GM23338 (cell line): Measurements from ENCODE around the gene KIF18B.

ENCODE experiments used
- CREB1 ChIP-seq: fragments of 250-450 bp; sonication (Bioruptor Pico); IDR thresholded peaks from 2 replicates; pipeline ENCODE4 v1.5.0; 2020; ENCODE audit warnings: low read depth, mild to moderate bottlenecking, moderate library complexity
- EZH2 ChIP-seq: fragments of 200-600 bp; sonication (generic); IDR thresholded peaks from one replicate; pipeline ENCODE4 v1.8.0; 2017; ENCODE audit warnings: antibody characterized with exemption, mild to moderate bottlenecking, low read depth; ENCODE audit not compliant: unreplicated experiment
- EZH2phosphoT487 ChIP-seq: fragments of 200-600 bp; sonication (generic); IDR thresholded peaks from one replicate; pipeline ENCODE4 v1.8.1; 2018; ENCODE audit warnings: antibody characterized with exemption; ENCODE audit not compliant: unreplicated experiment
- JUNB ChIP-seq: IDR thresholded peaks from one replicate; pipeline ENCODE4 v1.6.1; 2016; ENCODE audit warnings: antibody characterized with exemption; ENCODE audit not compliant: unreplicated experiment
- POLR2AphosphoS5 ChIP-seq: IDR thresholded peaks from 2 replicates; pipeline ENCODE4 v1.6.1; 2016; ENCODE audit warnings: antibody characterized with exemption, low read depth
- TF ChIP-seq, protein P1 (sequence below), 2 experiments: fragments of 200-600 bp in 1 of 2; sonication (generic) in 1 of 2; conservative IDR thresholded peaks; 2 replicates each; pipeline versions ENCODE4 v1.5.1 to v1.6.1; 2016 to 2017; ENCODE audit warnings: antibody characterized with exemption in 2 of 2, low read depth in 2 of 2, mild to moderate bottlenecking in 2 of 2, moderate library complexity in 1 of 2
- TF ChIP-seq, protein P2 (sequence below): fragments of 250-450 bp; sonication (Bioruptor Pico); IDR thresholded peaks from 2 replicates; pipeline ENCODE4 v1.5.0; 2020; ENCODE audit warnings: mild to moderate bottlenecking, moderate library complexity

DNA sequence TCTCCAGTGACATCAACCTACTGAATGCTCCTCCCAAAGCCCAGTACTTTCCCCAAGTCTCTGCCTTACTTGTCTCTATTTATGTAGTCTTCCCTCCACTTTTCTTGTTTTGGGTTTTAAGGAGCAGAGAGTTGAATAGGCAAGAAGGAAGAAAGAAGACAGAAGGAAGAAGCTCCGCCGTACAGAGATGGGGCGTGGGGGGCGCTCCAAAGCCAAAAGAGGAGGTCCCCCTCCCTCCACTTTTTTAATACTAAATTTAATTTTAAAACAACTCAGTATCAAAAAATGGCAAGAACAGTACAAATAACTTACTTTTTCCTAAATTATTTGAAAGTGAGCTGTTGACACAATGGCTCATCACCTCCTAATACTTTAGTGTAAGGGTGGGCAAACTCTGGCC is 52.9 kb downstream of the KIF18B start:
- TF ChIP-seq, protein P1, sequence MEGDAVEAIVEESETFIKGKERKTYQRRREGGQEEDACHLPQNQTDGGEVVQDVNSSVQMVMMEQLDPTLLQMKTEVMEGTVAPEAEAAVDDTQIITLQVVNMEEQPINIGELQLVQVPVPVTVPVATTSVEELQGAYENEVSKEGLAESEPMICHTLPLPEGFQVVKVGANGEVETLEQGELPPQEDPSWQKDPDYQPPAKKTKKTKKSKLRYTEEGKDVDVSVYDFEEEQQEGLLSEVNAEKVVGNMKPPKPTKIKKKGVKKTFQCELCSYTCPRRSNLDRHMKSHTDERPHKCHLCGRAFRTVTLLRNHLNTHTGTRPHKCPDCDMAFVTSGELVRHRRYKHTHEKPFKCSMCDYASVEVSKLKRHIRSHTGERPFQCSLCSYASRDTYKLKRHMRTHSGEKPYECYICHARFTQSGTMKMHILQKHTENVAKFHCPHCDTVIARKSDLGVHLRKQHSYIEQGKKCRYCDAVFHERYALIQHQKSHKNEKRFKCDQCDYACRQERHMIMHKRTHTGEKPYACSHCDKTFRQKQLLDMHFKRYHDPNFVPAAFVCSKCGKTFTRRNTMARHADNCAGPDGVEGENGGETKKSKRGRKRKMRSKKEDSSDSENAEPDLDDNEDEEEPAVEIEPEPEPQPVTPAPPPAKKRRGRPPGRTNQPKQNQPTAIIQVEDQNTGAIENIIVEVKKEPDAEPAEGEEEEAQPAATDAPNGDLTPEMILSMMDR (conservative IDR thresholded peaks at IDR 0.05; ENCODE audit: low read depth in 2 of 2), result no peak
- TF ChIP-seq JUNB (no peak), EZH2phosphoT487 (no peak), EZH2 (no peak), CREB1 (CRISPR knock-in tag) (no peak), POLR2AphosphoS5 (no peak)
- TF ChIP-seq, protein P2, sequence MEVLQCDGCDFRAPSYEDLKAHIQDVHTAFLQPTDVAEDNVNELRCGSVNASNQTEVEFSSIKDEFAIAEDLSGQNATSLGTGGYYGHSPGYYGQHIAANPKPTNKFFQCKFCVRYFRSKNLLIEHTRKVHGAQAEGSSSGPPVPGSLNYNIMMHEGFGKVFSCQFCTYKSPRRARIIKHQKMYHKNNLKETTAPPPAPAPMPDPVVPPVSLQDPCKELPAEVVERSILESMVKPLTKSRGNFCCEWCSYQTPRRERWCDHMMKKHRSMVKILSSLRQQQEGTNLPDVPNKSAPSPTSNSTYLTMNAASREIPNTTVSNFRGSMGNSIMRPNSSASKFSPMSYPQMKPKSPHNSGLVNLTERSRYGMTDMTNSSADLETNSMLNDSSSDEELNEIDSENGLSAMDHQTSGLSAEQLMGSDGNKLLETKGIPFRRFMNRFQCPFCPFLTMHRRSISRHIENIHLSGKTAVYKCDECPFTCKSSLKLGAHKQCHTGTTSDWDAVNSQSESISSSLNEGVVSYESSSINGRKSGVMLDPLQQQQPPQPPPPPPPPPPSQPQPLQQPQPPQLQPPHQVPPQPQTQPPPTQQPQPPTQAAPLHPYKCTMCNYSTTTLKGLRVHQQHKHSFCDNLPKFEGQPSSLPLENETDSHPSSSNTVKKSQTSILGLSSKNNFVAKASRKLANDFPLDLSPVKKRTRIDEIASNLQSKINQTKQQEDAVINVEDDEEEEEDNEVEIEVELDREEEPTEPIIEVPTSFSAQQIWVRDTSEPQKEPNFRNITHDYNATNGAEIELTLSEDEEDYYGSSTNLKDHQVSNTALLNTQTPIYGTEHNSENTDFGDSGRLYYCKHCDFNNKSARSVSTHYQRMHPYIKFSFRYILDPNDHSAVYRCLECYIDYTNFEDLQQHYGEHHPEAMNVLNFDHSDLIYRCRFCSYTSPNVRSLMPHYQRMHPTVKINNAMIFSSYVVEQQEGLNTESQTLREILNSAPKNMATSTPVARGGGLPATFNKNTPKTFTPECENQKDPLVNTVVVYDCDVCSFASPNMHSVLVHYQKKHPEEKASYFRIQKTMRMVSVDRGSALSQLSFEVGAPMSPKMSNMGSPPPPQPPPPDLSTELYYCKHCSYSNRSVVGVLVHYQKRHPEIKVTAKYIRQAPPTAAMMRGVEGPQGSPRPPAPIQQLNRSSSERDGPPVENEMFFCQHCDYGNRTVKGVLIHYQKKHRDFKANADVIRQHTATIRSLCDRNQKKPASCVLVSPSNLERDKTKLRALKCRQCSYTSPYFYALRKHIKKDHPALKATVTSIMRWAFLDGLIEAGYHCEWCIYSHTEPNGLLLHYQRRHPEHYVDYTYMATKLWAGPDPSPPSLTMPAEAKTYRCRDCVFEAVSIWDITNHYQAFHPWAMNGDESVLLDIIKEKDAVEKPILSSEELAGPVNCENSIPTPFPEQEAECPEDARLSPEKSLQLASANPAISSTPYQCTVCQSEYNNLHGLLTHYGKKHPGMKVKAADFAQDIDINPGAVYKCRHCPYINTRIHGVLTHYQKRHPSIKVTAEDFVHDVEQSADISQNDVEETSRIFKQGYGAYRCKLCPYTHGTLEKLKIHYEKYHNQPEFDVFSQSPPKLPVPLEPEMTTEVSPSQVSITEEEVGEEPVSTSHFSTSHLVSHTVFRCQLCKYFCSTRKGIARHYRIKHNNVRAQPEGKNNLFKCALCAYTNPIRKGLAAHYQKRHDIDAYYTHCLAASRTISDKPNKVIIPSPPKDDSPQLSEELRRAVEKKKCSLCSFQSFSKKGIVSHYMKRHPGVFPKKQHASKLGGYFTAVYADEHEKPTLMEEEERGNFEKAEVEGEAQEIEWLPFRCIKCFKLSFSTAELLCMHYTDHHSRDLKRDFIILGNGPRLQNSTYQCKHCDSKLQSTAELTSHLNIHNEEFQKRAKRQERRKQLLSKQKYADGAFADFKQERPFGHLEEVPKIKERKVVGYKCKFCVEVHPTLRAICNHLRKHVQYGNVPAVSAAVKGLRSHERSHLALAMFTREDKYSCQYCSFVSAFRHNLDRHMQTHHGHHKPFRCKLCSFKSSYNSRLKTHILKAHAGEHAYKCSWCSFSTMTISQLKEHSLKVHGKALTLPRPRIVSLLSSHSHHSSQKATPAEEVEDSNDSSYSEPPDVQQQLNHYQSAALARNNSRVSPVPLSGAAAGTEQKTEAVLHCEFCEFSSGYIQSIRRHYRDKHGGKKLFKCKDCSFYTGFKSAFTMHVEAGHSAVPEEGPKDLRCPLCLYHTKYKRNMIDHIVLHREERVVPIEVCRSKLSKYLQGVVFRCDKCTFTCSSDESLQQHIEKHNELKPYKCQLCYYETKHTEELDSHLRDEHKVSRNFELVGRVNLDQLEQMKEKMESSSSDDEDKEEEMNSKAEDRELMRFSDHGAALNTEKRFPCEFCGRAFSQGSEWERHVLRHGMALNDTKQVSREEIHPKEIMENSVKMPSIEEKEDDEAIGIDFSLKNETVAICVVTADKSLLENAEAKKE (CRISPR knock-in tag), result no peak
